Activated effector memory CD4-positive, alpha-beta T cell treated with Interleukin-2 at 50 U/mL for 16 hours (primary cell): ENCODE measurements around the gene DRC7.
A peak's percentile ranks its signal among the peaks of the same experiment; 100 is the strongest.

Experiments
- DNase-seq: peaks from one replicate; pipeline ENCODE4 v3.0.0-alpha.2; 2020

The DRC7 gene

GRCh38 chr16:57754354-57755060 is 59.9 kb downstream of the DRC7 start:
- DNase-seq: no peak

- no peak for DNase-seq
Measured at GRCh38 chr16:57755061-57755684, 60.6 kb downstream of the DRC7 start.

- no peak for DNase-seq
Measured at GRCh38 chr16:57755726-57756423, 61.3 kb downstream of the DRC7 start.

- DNase-seq: no peak
Measured at GRCh38 chr16:57756424-57757325, 62.1 kb downstream of the DRC7 start.

- DNase-seq: peak; percentile 79
Measured at GRCh38 chr16:57757326-57757786, 62.8 kb downstream of the DRC7 start.

GRCh38 chr16:57757883-57758282 is 63.3 kb downstream of the DRC7 start:
- no peak for DNase-seq

- no peak for DNase-seq
Measured at GRCh38 chr16:57758331-57759117, 63.9 kb downstream of the DRC7 start.

- no peak for DNase-seq
Measured at GRCh38 chr16:57759131-57759530, 64.5 kb downstream of the DRC7 start.

GRCh38 chr16:57759541-57760356 is 65.1 kb downstream of the DRC7 start:
- no peak for DNase-seq

- no peak for DNase-seq
Measured at GRCh38 chr16:57760357-57761160, 66.0 kb downstream of the DRC7 start.

- DNase-seq: no peak
Measured at GRCh38 chr16:57761301-57761700, 66.7 kb downstream of the DRC7 start.

GRCh38 chr16:57761957-57762356 is 67.4 kb downstream of the DRC7 start:
- DNase-seq: no peak

- DNase-seq: no peak
Measured at GRCh38 chr16:57762365-57763040, 67.9 kb downstream of the DRC7 start.

GRCh38 chr16:57763285-57764005 is 68.8 kb downstream of the DRC7 start:
- DNase-seq: no peak

GRCh38 chr16:57764006-57764340 is 69.4 kb downstream of the DRC7 start:
- DNase-seq: no peak

GRCh38 chr16:57764341-57765159 is 69.9 kb downstream of the DRC7 start:
- no peak for DNase-seq

GRCh38 chr16:57765160-57765728 is 70.6 kb downstream of the DRC7 start:
- no peak for DNase-seq
